Spinal cord (tissue), 10 donors: ENCODE data around the gene IGFBP3. TPM values are rescaled to one million over a fixed set of nuclear protein-coding genes. Genes with fewer than 3 reads are reported as not detected.

Experiments
- DNase-seq, 6 donors: peaks; one replicate each; pipeline versions ENCODE4 v3.0.0 to v3.0.0-alpha.2; 2013 to 2015; ENCODE audit warnings: low spot score in 6 of 6, low read depth in 4 of 6
- H3K27ac ChIP-seq: one replicate; pipeline ENCODE4 v1.5.1; 2013; ENCODE audit warnings: low read depth, low read length, control low read depth
- H3K27me3 ChIP-seq: one replicate; pipeline ENCODE4 v1.6.1; 2013; ENCODE audit warnings: low read length; ENCODE audit not compliant: control insufficient read depth, insufficient read depth
- H3K36me3 ChIP-seq: one replicate; pipeline ENCODE4 v1.6.1; 2013; ENCODE audit warnings: low read length; ENCODE audit not compliant: control insufficient read depth, insufficient read depth
- H3K4me1 ChIP-seq: one replicate; pipeline ENCODE4 v1.6.1; 2013; ENCODE audit warnings: low read length; ENCODE audit not compliant: control insufficient read depth, insufficient read depth
- H3K4me3 ChIP-seq: one replicate; pipeline ENCODE4 v1.5.1; 2013; ENCODE audit warnings: low read depth, low read length, control low read depth
- H3K9me3 ChIP-seq: one replicate; pipeline ENCODE4 v1.6.1; 2013; ENCODE audit warnings: low read length; ENCODE audit not compliant: control insufficient read depth, insufficient read depth
- WGBS: methylation state at CpG from one replicate; pipeline ENCODE4 v1.1.5; 2013; ENCODE audit warnings: missing lambda C conversion rate; ENCODE audit not compliant: insufficient coverage; 5-methylcytosine and 5-hydroxymethylcytosine counted together
- polyA plus RNA-seq, 2 donors: library from polyadenylated mRNA; unstranded; fragments of 120-200 nt; gene quantifications; one replicate each; pipeline ENCODE4 v1.2.1, GENCODE V29; 2013; ENCODE audit not compliant: insufficient read length in 2 of 2
- total RNA-seq, 2 donors: library from RNA; depleted of rRNA in 1 of 2; stranded (reverse); fragments of 120-200 nt in 1 of 2; fragments of >200 nt in 1 of 2; gene quantifications; one replicate each; pipeline versions ENCODE4 v1.2.3 to v1.2.4, GENCODE V29; 2013 to 2014
- donor health status: healthy.

IGFBP3 gene
- total and polyA plus RNA-seq, 4 donors = 17.8 to 68.0 (median 36.9) TPM

DNA sequence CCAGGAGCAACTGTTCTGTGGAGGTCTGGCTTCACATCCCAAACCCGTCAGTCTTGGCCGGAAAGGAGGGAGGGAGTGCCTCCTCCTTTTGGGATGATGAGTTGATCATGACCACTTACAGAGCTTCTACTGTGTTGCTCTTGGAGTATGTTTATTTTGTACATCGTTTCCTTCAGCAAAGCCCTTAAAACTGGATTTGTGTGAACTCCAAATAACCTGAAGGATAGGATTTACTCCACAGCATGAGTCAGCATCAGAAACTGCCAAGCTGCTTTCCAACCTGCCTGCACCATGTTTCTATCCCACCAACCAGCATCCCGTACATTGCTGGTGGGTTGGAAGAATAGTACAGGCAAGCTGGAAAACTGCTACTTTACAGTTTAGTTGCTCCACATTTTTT, 51.6 kb downstream of the IGFBP3 start:
- H3K27me3 ChIP-seq = no peaks in the 10 kb centered on the region
- H3K4me1 ChIP-seq = no peaks in the 10 kb centered on the region

DNA sequence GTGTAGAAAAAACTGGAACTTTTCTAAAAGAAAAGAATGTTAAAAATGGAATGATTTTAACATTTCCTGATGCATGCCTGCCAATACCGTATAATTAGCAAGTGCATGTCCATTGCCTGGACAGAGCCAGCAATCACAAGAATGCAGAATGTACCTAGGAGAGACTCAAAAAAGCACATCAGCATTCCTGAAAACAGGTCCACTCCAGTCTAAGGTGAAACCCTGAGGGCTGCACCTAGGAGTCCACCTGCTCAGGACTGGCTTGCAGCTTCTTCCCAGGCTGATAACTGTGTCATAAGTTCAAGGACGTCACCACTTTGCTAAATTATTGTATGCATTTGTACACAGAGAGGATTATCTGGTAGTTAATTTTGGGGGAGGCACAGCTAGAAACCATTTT, 53.6 kb downstream of the IGFBP3 start:
- no peak overlapping the region for H3K4me3 ChIP-seq
- H3K27me3 ChIP-seq = no peaks in the 10 kb centered on the region
- H3K9me3 ChIP-seq = no peaks in the 10 kb centered on the region
- H3K36me3 ChIP-seq = no peaks in the 10 kb centered on the region
- no peak for DNase-seq
- H3K4me1 ChIP-seq = no peaks in the 10 kb centered on the region
- 93% methylated on average over 2 of the region's 2 CpGs for WGBS
- no peak overlapping the region for H3K27ac ChIP-seq

More for the DNA sequence above, 51.6 kb downstream of the IGFBP3 start:
- Histone ChIP-seq H3K9me3 (no peaks in the 10 kb centered on the region), H3K4me3 (no peak overlapping the region), H3K27ac (no peak overlapping the region), H3K36me3 (no peaks in the 10 kb centered on the region)
- DNase-seq = no peak
- 88% methylated on average over 2 of the region's 4 CpGs for WGBS

DNA sequence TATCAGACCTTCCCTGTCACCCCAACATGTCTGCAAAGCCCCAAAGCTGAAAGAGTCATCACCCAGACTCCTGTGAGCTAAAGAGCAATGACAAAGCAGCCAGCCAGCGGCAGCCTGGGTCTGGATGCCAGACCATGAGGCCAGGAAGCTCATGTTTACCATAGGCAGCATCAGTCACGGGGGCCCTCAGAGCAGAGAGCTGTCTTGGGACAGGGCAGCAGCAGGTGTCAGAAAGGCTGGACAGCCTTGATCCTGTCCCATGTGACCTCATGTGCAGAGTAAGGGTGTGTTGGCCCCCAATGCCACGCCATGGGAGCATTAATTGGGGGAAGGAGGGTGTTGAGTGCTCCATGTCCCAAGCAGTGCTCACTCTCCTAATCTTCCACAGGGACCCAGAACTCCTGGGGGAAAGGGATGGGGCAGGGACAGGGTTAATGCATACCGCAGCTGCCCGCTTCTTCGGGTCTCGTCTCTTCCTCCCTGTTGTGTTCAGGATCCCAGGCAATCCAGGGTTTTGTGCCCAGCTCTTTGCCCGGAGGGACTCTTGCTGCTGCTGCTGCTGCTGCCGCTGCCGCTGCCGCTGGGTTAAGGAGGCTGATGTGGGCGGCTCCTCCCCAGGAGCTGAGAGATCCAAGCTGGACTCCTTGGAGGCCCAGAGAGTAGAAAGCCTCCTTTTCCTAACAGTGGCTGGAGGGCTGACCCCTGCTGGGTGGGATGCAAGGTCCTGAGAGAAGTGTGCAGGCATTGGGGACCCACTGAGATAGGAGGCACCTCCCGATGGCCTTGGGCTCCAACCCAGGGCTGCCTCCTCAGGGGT, 55.3 kb downstream of the IGFBP3 start:
- Histone ChIP-seq H3K4me3 (no peak overlapping the region), H3K9me3 (no peaks in the 10 kb centered on the region), H3K27ac (no peak overlapping the region), H3K4me1 (no peaks in the 10 kb centered on the region), H3K36me3 (no peaks in the 10 kb centered on the region), H3K27me3 (no peaks in the 10 kb centered on the region)
- 79% methylated on average over 12 of the region's 13 CpGs for WGBS
- no peak for DNase-seq

- Histone ChIP-seq H3K27me3 (no peaks in the 10 kb centered on the region), H3K36me3 (no peaks in the 10 kb centered on the region), H3K4me1 (no peaks in the 10 kb centered on the region), H3K9me3 (no peaks in the 10 kb centered on the region), H3K4me3 (no peak overlapping the region), H3K27ac (no peak overlapping the region)
- DNase-seq = no peak
- WGBS = 72% methylated on average over 9 of the region's 9 CpGs
Observed at GRCh38 chr7:45863715-45864114, 57.4 kb downstream of the IGFBP3 start.

Other genes with a start within 250 kb of the IGFBP3 start
- gene CCDC201, start 48.2 kb downstream of the IGFBP3 start, total RNA-seq = not detected
- not detected for gene CCDC201, start 48.2 kb downstream of the IGFBP3 start, polyA plus RNA-seq
- under 1 TPM; 0.40 to 0.72 TPM for gene IGFBP1, start 32.8 kb downstream of the IGFBP3 start, total RNA-seq
- gene IGFBP1, start 32.8 kb downstream of the IGFBP3 start, polyA plus RNA-seq = under 1 TPM; 0.98 TPM